ENCODE data around the gene ZNF521. TPM values are rescaled to one million over a fixed set of nuclear protein-coding genes. Genes with fewer than 3 reads are reported as not detected.

Gene ZNF521
- total RNA-seq, 2 donors from 2014 or later, result 21.4 to 26.9 TPM

DNA sequence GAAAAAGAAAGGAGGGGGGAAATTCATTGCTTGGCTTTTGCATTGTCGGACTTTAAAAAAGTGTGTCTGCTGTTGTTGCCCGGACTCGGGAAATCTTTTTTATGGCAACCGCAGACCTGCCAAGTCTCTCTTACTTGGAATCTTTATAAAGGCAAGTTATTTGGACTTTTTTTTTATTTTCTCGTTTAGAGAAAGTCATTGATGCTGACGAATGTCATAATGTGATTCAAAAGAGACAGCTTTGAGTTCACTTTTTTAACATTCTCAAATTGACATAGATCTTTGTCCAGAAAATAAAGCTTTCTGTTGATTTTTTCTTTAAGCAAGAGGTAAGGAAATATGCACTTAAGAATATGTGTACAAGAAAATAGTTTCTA lies 651 bp upstream of the ZNF521 start:
- no peaks in the 10 kb centered on the region for H3K4me1 ChIP-seq (ENCODE audit: control insufficient read depth, insufficient read depth, low read length)
- TF ChIP-seq, protein P1, sequence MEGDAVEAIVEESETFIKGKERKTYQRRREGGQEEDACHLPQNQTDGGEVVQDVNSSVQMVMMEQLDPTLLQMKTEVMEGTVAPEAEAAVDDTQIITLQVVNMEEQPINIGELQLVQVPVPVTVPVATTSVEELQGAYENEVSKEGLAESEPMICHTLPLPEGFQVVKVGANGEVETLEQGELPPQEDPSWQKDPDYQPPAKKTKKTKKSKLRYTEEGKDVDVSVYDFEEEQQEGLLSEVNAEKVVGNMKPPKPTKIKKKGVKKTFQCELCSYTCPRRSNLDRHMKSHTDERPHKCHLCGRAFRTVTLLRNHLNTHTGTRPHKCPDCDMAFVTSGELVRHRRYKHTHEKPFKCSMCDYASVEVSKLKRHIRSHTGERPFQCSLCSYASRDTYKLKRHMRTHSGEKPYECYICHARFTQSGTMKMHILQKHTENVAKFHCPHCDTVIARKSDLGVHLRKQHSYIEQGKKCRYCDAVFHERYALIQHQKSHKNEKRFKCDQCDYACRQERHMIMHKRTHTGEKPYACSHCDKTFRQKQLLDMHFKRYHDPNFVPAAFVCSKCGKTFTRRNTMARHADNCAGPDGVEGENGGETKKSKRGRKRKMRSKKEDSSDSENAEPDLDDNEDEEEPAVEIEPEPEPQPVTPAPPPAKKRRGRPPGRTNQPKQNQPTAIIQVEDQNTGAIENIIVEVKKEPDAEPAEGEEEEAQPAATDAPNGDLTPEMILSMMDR (conservative IDR thresholded peaks at IDR 0.05), result no peak
- no peak for DNase-seq
- 11% methylated on average over 6 of the region's 6 CpGs; no CpG with 5 or more reads in 1 of the 2 experiments for WGBS, 2 experiments (ENCODE audit: insufficient coverage in 1 of 2, insufficient read length in 1 of 2)
- Mint-ChIP-seq H3K9me3 (no peaks in the 10 kb centered on the region), H3K36me3 (ENCODE audit: low read depth) (no peaks in the 10 kb centered on the region), H3K27me3 (ENCODE audit: insufficient read depth) (peaks cover 60% of the 10 kb centered on the region), H3K4me3 (peak overlapping the region; percentile 93), H3K27ac (no peak overlapping the region), H3K4me1 (peaks cover 9% of the 10 kb centered on the region)
- H3K4me3 ChIP-seq (ENCODE audit: low read length), result peak overlapping the region; percentile 77
- no peak overlapping the region for H3K9ac ChIP-seq (ENCODE audit: extremely low read depth, low read length, poor library complexity, severe bottlenecking)
- H3K27me3 ChIP-seq (ENCODE audit: control insufficient read depth, insufficient read depth, low read length, poor library complexity, severe bottlenecking), result peaks cover 48% of the 10 kb centered on the region
- peak overlapping the region; percentile 34 for H3K27ac ChIP-seq (ENCODE audit: low read depth, low read length)
- H3K36me3 ChIP-seq (ENCODE audit: control insufficient read depth, insufficient read depth, low read length), result no peaks in the 10 kb centered on the region
- no peaks in the 10 kb centered on the region for H3K9me3 ChIP-seq (ENCODE audit: control insufficient read depth, low read length)

DNA sequence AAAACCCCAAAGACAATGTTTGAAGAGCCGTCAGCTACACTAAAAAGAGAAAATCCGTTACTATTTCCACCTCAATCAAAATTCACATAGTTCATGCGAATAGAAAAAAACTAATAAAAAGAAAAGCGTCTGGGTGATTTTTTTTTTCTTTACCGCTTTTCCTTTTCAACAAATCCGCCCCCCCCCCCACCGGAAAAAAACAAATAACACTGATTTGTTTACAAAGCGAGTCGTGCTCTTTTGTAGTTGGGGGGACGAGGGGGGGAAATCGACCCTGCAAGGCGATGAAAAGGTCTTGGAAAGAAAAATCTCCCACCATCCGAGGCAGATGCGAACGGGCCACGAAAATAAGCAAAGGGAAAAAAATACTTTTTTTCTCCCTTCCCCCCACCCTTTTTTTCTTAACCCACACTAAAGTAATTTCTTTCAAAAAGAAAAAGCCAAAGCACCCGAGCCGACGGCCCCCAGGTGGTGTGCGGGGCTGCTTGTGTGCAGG lies 638 bp downstream of the ZNF521 start:
- H3K4me3 ChIP-seq (ENCODE audit: low read length), result peak overlapping the region; percentile 90
- no peaks in the 10 kb centered on the region for H3K36me3 ChIP-seq (ENCODE audit: control insufficient read depth, insufficient read depth, low read length)
- no peaks in the 10 kb centered on the region for H3K9me3 ChIP-seq (ENCODE audit: control insufficient read depth, low read length)
- peak overlapping the region; percentile 93 for H3K4me3 Mint-ChIP-seq
- 0% methylated on average over 14 of the region's 20 CpGs; no CpG with 5 or more reads in 1 of the 2 experiments for WGBS, 2 experiments (ENCODE audit: insufficient coverage in 1 of 2, insufficient read length in 1 of 2)
- TF ChIP-seq, protein P1 (conservative IDR thresholded peaks at IDR 0.05), result no peak
- H3K9me3 Mint-ChIP-seq, result no peaks in the 10 kb centered on the region
- peaks cover 52% of the 10 kb centered on the region for H3K27me3 ChIP-seq (ENCODE audit: control insufficient read depth, insufficient read depth, low read length, poor library complexity, severe bottlenecking)
- no peaks in the 10 kb centered on the region for H3K4me1 ChIP-seq (ENCODE audit: control insufficient read depth, insufficient read depth, low read length)
- H3K4me1 Mint-ChIP-seq, result peaks cover 9% of the 10 kb centered on the region
- peak overlapping the region; percentile 98 for H3K27ac ChIP-seq (ENCODE audit: low read depth, low read length)
- peak overlapping the region; percentile 82 for H3K27ac Mint-ChIP-seq
- no peak for DNase-seq
- H3K27me3 Mint-ChIP-seq (ENCODE audit: insufficient read depth), result peaks cover 66% of the 10 kb centered on the region
- peak overlapping the region; percentile 80 for H3K9ac ChIP-seq (ENCODE audit: extremely low read depth, low read length, poor library complexity, severe bottlenecking)
- H3K36me3 Mint-ChIP-seq (ENCODE audit: low read depth), result no peaks in the 10 kb centered on the region

DNA sequence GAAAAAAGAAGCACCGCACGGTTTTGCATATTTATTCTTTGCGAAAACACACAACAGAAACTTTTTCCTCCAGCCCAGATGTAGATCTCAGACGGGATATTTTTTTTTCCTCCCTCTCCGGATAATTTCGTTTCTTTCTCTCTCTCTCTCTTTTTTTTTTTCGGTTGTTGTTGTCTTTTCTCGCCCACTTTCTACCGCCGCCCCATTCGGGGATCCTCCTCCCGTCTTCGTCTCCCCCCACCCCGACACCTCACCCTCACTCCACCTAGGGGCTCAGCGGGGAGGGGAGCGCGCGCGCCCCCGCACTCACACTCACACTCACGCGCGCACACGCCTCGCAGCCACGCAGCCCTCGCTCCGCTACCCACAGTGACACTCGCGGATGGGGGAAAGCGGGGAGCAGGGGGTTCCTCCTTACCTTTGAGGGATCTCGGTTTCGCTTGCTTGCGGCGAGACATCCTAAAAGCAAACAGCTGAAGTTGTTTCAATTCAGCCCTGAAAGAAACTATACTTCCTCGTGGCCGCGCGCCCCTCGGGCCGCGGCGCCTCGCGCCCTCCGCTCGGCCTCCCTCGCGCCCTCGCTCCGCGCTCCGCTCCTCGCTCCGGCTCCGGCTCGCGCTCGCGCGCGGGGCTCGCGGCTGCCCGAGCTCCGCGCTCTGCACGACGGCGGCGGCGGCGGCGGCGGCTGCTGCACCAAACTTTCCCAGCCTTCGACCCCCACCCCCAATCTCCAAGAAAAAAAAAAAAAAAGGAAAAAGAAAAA lies 1.3 kb downstream of the ZNF521 start:
- WGBS, 2 experiments (ENCODE audit: insufficient coverage in 1 of 2, insufficient read length in 1 of 2), result 0% methylated on average over 4 to 75 of the region's 76 CpGs
- peak overlapping the region; percentile 90 for H3K4me3 ChIP-seq (ENCODE audit: low read length)
- H3K4me3 Mint-ChIP-seq, result peak overlapping the region; percentile 93
- peaks cover 62% of the 10 kb centered on the region for H3K27me3 Mint-ChIP-seq (ENCODE audit: insufficient read depth)
- H3K9me3 Mint-ChIP-seq, result no peaks in the 10 kb centered on the region
- peak; percentile 56 for DNase-seq
- no peaks in the 10 kb centered on the region for H3K36me3 ChIP-seq (ENCODE audit: control insufficient read depth, insufficient read depth, low read length)
- H3K4me1 ChIP-seq (ENCODE audit: control insufficient read depth, insufficient read depth, low read length), result no peaks in the 10 kb centered on the region
- H3K9me3 ChIP-seq (ENCODE audit: control insufficient read depth, low read length), result no peaks in the 10 kb centered on the region
- H3K27ac Mint-ChIP-seq, result peak overlapping the region; percentile 82
- no peaks in the 10 kb centered on the region for H3K36me3 Mint-ChIP-seq (ENCODE audit: low read depth)
- TF ChIP-seq, protein P1 (conservative IDR thresholded peaks at IDR 0.05), result no peak
- H3K9ac ChIP-seq (ENCODE audit: extremely low read depth, low read length, poor library complexity, severe bottlenecking), result peak overlapping the region; percentile 80
- H3K27me3 ChIP-seq (ENCODE audit: control insufficient read depth, insufficient read depth, low read length, poor library complexity, severe bottlenecking), result peaks cover 48% of the 10 kb centered on the region
- H3K4me1 Mint-ChIP-seq, result peaks cover 9% of the 10 kb centered on the region
- H3K27ac ChIP-seq (ENCODE audit: low read depth, low read length), result peak overlapping the region; percentile 98
